ENCODE data around the gene FTO. TPM values are rescaled to one million over a fixed set of nuclear protein-coding genes. Genes with fewer than 3 reads are reported as not detected.

Gene FTO
- total RNA-seq, 4 donors from 2014 or later, result 63.2 to 151 (median 105) TPM

DNA sequence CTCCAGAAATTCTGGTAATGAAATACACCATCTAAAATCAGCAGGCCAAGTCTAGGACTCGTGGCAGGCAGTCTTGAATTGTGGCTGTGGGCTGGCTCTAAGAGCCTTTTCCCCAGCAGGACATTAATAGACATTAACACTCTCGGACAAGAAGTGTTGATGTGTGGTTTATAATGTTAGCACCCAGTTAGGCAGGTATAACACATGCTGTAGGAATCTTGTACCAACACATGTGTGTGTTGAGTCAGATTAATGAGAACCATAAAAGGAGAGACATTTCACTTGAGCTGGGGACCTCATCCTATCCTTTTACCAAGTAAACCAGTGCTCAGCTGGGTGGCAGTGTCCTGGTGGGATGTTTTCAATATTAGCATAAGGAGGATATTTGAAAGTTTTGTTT is 264.5 kb downstream of the FTO start:
- no peaks in the 10 kb centered on the region for H3K9me3 ChIP-seq
- no peak overlapping the region for H3K27ac ChIP-seq
- TF ChIP-seq, protein P1, sequence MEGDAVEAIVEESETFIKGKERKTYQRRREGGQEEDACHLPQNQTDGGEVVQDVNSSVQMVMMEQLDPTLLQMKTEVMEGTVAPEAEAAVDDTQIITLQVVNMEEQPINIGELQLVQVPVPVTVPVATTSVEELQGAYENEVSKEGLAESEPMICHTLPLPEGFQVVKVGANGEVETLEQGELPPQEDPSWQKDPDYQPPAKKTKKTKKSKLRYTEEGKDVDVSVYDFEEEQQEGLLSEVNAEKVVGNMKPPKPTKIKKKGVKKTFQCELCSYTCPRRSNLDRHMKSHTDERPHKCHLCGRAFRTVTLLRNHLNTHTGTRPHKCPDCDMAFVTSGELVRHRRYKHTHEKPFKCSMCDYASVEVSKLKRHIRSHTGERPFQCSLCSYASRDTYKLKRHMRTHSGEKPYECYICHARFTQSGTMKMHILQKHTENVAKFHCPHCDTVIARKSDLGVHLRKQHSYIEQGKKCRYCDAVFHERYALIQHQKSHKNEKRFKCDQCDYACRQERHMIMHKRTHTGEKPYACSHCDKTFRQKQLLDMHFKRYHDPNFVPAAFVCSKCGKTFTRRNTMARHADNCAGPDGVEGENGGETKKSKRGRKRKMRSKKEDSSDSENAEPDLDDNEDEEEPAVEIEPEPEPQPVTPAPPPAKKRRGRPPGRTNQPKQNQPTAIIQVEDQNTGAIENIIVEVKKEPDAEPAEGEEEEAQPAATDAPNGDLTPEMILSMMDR (IDR thresholded peaks at IDR 0.05), result no peak
- TF ChIP-seq POLR2A (IDR thresholded peaks at IDR 0.05), result no peak
- no peak overlapping the region for H3K4me3 ChIP-seq
- no peaks in the 10 kb centered on the region for H3K36me3 ChIP-seq
- H3K4me1 ChIP-seq, result no peaks in the 10 kb centered on the region
- no peak for DNase-seq
- intact Hi-C loops (cut with DNase I; ENCODE audit: low total_unique reads), result no loop called here
- no peaks in the 10 kb centered on the region for H3K27me3 ChIP-seq

DNA sequence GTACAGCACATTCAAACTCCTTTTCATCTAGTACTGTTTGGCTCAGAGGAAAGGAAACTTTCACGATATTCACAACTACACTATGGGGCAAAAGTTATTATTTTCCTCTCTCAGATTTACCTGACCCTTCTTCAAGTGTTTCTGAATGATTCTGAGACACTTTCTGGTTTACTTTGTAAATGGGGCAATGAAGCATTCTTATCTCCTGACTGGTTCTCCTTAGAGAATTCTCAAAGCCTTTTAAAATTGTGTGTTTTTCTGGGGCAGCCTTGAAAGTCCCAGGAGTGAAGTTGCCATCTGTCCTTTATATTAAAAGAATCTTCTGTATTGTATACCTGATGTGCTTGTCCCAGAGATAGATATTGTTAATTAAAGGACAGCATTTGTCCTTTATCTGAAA is 264.9 kb downstream of the FTO start:
- no peak overlapping the region for H3K4me3 ChIP-seq
- no peaks in the 10 kb centered on the region for H3K27me3 ChIP-seq
- H3K9me3 ChIP-seq, result no peaks in the 10 kb centered on the region
- intact Hi-C loops (cut with DNase I; ENCODE audit: low total_unique reads), result no loop called here
- H3K4me1 ChIP-seq, result no peaks in the 10 kb centered on the region
- TF ChIP-seq POLR2A (IDR thresholded peaks at IDR 0.05), result no peak
- TF ChIP-seq, protein P1 (IDR thresholded peaks at IDR 0.05), result no peak
- H3K27ac ChIP-seq, result no peak overlapping the region
- H3K36me3 ChIP-seq, result no peaks in the 10 kb centered on the region
- DNase-seq, result no peak

DNA sequence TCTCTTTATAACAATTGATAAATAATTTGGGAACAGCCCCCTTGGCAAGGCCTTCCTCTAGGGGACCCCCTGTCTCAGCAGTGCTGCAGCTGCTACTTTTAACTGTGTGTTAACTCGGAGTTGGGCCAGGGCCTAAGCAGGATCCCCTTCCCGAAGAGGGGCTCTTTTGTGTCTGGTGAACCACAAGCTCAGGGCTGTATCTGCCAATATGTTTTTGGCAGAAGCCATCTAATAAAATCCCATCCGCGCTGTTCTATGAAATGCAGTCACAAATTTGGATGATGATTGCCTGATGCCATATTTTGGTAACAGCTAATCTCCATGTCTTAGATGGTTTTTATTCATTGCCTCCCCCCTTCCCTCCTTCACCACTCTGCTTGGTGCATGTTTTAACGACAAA is 267.7 kb downstream of the FTO start:
- no peaks in the 10 kb centered on the region for H3K9me3 ChIP-seq
- no peaks in the 10 kb centered on the region for H3K36me3 ChIP-seq
- H3K27ac ChIP-seq, result no peak overlapping the region
- TF ChIP-seq, protein P1 (IDR thresholded peaks at IDR 0.05), result no peak
- TF ChIP-seq POLR2A (IDR thresholded peaks at IDR 0.05), result no peak
- H3K4me1 ChIP-seq, result no peaks in the 10 kb centered on the region
- no peak for DNase-seq
- intact Hi-C loops (cut with DNase I; ENCODE audit: low total_unique reads), result no loop called here
- no peaks in the 10 kb centered on the region for H3K27me3 ChIP-seq
- H3K4me3 ChIP-seq, result no peak overlapping the region

GRCh38 chr16:53973021-53973420 is 269.1 kb downstream of the FTO start:
- Histone ChIP-seq H3K27ac (no peak overlapping the region), H3K4me1 (no peaks in the 10 kb centered on the region), H3K9me3 (no peaks in the 10 kb centered on the region), H3K36me3 (no peaks in the 10 kb centered on the region), H3K4me3 (no peak overlapping the region), H3K27me3 (no peaks in the 10 kb centered on the region)
- TF ChIP-seq, protein P1 (IDR thresholded peaks at IDR 0.05), result no peak
- TF ChIP-seq POLR2A (IDR thresholded peaks at IDR 0.05), result no peak
- no peak for DNase-seq
- intact Hi-C loops (cut with DNase I; ENCODE audit: low total_unique reads), result no loop called here

DNA sequence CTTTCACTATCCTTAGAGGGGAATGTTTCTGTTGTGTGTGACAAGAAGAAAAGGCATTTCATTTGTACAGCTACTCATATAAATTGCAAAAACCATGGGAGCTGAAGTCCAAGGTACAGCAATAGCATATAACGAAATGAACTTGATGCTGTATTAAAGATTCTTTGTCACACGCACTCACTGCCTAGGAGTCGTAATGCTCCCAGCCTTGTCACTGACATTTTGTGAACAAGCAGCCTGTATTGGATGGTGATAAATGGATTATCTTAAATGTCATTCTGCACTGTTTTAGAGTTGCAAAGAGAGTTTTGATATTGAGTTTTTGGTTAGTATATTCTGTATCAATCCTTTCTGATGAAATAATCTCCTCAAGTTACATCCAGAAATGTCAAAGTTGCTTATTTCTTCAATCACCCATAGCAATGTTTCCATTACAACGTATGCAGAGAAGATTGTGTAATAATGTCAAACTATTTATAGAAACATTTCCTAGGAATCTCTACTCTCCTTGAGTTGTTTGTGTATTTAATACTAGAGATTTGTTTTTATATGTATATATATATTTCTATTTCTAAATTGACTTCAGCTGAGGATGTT is 270.6 kb downstream of the FTO start:
- H3K4me1 ChIP-seq, result no peaks in the 10 kb centered on the region
- intact Hi-C loops (cut with DNase I; ENCODE audit: low total_unique reads), result no loop called here
- DNase-seq, result no peak
- TF ChIP-seq POLR2A (IDR thresholded peaks at IDR 0.05), result no peak
- TF ChIP-seq, protein P1 (IDR thresholded peaks at IDR 0.05), result no peak
- no peaks in the 10 kb centered on the region for H3K27me3 ChIP-seq
- H3K4me3 ChIP-seq, result no peak overlapping the region
- H3K27ac ChIP-seq, result no peak overlapping the region
- H3K9me3 ChIP-seq, result no peaks in the 10 kb centered on the region
- no peaks in the 10 kb centered on the region for H3K36me3 ChIP-seq

Measured in uterus (tissue), 4 donors.